SK-N-MC (cell line): ENCODE data around the gene OR2C1.

ENCODE experiments used
- DNase-seq: peaks from one replicate; pipeline ENCODE4 v3.0.0-alpha.2; 2011; ENCODE audit warnings: low read depth, low spot score
- H3K27ac ChIP-seq: fragments of 200-600 bp; sonication (generic); 2 replicates; pipeline ENCODE4 v1.5.1; 2016; ENCODE audit warnings: mixed run types
- H3K36me3 ChIP-seq: fragments of 200-600 bp; sonication (generic); 2 replicates; pipeline ENCODE4 v1.6.1; 2017; ENCODE audit warnings: antibody characterized with exemption, low read length, mixed read lengths; ENCODE audit not compliant: insufficient read depth
- H3K4me3 ChIP-seq: fragments of 200-600 bp; sonication (generic); 2 replicates; pipeline ENCODE4 v1.5.1; 2016
- H3K9ac ChIP-seq: fragments of 200-600 bp; sonication (generic); 2 replicates; pipeline ENCODE4 v1.8.0; 2017; ENCODE audit warnings: mixed run types, mixed read lengths; ENCODE audit not compliant: insufficient read length
- H3K9me3 ChIP-seq: fragments of 200-600 bp; sonication (generic); 2 replicates; pipeline ENCODE4 v1.6.1; 2017; ENCODE audit warnings: low read depth, mild to moderate bottlenecking, antibody characterized with exemption, low read length, moderate library complexity, mixed read lengths
- EZH2 ChIP-seq: fragments of 200-600 bp; sonication (generic); IDR thresholded peaks from one replicate; pipeline ENCODE4 v1.6.1; 2017; ENCODE audit warnings: antibody characterized with exemption
- FOXP2 ChIP-seq: optimal IDR thresholded peaks from 2 replicates; pipeline ENCODE3; 2011; ENCODE audit warnings: mild to moderate bottlenecking, moderate library complexity; ENCODE audit not compliant: insufficient read depth; ENCODE audit errors: extremely low read length, control extremely low read depth
- POLR2AphosphoS5 ChIP-seq: IDR thresholded peaks from 2 replicates; pipeline ENCODE4 v1.6.1; 2012; ENCODE audit warnings: mild to moderate bottlenecking, low read depth, low read length, borderline replicate concordance

Gene OR2C1

DNA sequence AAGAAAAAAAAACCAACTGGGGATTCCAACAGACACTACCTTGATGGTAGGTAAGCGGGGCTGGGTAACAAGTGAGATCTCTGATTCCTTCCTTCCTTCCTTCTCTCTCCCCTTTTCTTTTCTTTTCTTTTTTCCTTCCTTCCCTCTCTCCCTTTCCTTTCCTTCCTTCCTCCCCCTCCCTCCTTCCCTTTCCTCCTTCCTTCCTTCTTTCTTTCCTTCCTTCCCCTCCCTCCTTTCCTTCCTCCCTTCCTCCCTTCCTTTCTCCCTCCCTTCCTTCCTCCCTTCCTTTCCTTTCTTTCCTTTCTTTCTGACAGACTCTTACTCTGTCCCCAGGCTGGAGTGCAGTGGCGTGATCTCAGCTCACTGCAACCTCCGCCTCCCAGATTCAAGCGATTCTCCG is 20.0 kb downstream of the OR2C1 start:
- TF ChIP-seq EZH2: no peak
- TF ChIP-seq FOXP2: no peak
- no peak for TF ChIP-seq POLR2AphosphoS5
- no peak for DNase-seq
- no peak overlapping the region for H3K4me3 ChIP-seq
- no peak overlapping the region for H3K9ac ChIP-seq
- H3K27ac ChIP-seq: no peak overlapping the region
- H3K36me3 ChIP-seq: no peaks in the 10 kb centered on the region
- no peaks in the 10 kb centered on the region for H3K9me3 ChIP-seq

DNA sequence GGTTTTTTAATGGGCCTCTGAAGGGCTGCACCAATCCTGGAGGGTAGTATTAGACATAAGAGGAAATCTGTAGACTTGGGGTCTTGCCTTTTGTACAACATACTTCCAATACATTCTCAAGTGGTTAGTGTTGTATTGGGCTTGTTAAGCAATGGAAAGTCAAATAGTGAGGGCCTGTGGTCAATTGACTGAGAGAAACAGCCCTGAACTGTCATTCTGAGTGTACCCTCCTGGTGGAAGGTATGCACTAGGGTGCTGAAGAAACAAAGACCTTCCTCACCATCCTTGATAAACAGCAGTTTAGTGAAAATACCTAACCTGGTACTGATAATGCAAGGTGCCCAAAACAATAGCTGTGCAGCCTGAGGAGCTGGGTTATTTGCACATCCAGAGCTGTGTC is 22.2 kb downstream of the OR2C1 start:
- no peak for DNase-seq
- no peak for TF ChIP-seq EZH2
- TF ChIP-seq FOXP2: no peak
- no peak for TF ChIP-seq POLR2AphosphoS5
- H3K27ac ChIP-seq: no peak overlapping the region
- peaks cover 8% of the 10 kb centered on the region for H3K9me3 ChIP-seq
- no peak overlapping the region for H3K4me3 ChIP-seq
- peaks cover 9% of the 10 kb centered on the region for H3K36me3 ChIP-seq
- no peak overlapping the region for H3K9ac ChIP-seq

DNA sequence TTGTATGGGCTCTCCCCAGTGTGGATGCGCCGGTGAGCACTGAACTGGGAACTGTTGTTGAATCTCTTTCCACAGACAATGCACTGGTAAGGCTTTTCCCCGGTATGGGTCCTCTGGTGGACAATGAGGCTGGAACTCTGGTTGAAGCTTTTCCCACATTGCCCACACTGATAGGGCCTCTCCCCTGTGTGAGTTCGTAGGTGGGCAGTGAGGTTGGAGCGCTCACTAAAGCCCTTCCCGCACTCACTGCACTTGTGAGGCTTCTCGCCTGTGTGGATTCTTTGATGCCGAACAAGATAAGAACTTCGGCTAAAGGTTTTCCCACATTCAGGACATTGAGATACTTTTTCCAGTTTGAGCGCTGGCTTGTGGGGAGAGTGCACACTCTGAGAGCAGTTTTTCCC is 27.4 kb downstream of the OR2C1 start:
- DNase-seq: no peak
- Histone ChIP-seq H3K36me3 (peaks cover 46% of the 10 kb centered on the region), H3K4me3 (no peak overlapping the region), H3K27ac (no peak overlapping the region), H3K9ac (no peak overlapping the region), H3K9me3 (peaks cover 27% of the 10 kb centered on the region)
- TF ChIP-seq POLR2AphosphoS5 (no peak), FOXP2 (no peak), EZH2 (no peak)

DNA sequence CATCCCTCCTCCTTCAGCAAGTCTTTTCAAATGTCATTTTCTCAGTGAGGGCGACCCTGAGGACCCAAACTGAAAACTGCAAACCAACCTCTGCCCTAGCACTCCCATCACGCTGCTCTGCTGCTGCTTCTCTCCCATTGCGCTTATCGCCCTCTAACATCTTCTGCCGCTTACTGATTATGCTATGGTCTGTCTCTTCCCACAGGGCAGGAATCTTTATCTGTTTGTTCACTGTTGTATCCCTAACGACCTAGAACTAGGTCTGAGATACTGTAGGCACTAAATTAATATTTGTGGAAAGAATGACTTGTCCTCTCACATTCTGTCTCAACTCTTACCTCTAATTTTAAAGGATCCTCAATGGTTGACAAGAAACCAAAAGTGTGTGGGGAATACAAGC is 32.6 kb downstream of the OR2C1 start:
- Histone ChIP-seq H3K9ac (no peak overlapping the region), H3K9me3 (peaks cover 15% of the 10 kb centered on the region), H3K4me3 (no peak overlapping the region), H3K36me3 (peaks cover 83% of the 10 kb centered on the region), H3K27ac (no peak overlapping the region)
- DNase-seq: no peak
- TF ChIP-seq FOXP2: no peak
- no peak for TF ChIP-seq POLR2AphosphoS5
- TF ChIP-seq EZH2: no peak

DNA sequence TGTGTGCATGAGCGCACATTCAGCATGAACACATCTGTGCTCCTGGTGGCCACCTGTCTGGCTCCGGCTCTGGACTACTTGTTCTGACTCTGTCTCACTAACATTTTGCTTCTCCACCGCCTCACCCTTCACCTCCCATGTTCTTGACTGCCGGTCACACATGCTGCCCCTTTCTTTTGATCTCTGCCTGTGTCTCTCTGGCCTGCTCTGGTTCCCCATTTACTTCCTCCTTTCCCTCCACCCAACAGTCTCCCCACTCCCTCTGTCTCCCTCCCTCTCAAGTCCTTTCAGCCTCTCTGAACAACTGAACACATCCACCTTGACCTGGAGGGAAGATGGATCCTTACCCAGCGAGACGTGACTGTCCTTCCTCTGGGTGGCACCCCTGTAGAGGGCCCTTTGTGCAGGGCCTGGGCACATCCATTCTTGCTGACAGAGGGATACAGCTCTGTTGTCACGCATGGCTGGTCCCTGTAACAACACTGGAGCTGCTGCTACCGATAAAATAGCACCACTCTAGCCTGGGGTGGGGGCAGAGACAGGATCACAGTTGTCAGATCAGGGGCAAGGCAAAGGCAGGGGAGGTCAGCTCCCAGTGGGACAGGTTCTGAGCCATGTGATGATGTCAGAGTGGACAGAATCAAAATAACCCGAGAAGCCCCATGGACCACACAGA is 34.1 kb downstream of the OR2C1 start:
- no peak for DNase-seq
- Histone ChIP-seq H3K4me3 (no peak overlapping the region), H3K9me3 (peaks cover under 1% of the 10 kb centered on the region; the same call in 1 of the 2 replicates), H3K36me3 (peaks cover 83% of the 10 kb centered on the region), H3K27ac (no peak overlapping the region), H3K9ac (no peak overlapping the region)
- TF ChIP-seq EZH2 (no peak), POLR2AphosphoS5 (no peak), FOXP2 (no peak)

DNA sequence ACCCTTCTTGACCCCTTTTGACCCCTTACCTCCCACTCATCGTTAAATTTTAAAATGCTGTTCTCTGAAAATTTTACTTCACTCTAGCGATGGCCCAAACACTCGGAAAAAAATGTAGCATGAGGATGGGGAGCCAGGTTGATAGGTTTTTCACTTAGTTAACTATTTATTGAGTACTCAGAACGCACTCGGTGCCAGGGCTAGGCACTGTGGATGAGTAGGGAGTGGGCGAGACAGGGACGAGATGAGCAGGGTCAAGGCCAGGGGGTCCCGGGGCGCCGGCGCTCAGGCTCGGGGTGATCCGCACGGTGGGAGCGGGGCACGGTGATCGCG is 44.7 kb downstream of the OR2C1 start:
- peak overlapping the region; percentile 95 for H3K9ac ChIP-seq
- no peak for DNase-seq
- peak overlapping the region; percentile 96 for H3K4me3 ChIP-seq
- peaks cover 3% of the 10 kb centered on the region for H3K9me3 ChIP-seq
- H3K36me3 ChIP-seq: peaks cover 62% of the 10 kb centered on the region
- no peak overlapping the region for H3K27ac ChIP-seq
- TF ChIP-seq EZH2: no peak
- TF ChIP-seq POLR2AphosphoS5: no peak

DNA sequence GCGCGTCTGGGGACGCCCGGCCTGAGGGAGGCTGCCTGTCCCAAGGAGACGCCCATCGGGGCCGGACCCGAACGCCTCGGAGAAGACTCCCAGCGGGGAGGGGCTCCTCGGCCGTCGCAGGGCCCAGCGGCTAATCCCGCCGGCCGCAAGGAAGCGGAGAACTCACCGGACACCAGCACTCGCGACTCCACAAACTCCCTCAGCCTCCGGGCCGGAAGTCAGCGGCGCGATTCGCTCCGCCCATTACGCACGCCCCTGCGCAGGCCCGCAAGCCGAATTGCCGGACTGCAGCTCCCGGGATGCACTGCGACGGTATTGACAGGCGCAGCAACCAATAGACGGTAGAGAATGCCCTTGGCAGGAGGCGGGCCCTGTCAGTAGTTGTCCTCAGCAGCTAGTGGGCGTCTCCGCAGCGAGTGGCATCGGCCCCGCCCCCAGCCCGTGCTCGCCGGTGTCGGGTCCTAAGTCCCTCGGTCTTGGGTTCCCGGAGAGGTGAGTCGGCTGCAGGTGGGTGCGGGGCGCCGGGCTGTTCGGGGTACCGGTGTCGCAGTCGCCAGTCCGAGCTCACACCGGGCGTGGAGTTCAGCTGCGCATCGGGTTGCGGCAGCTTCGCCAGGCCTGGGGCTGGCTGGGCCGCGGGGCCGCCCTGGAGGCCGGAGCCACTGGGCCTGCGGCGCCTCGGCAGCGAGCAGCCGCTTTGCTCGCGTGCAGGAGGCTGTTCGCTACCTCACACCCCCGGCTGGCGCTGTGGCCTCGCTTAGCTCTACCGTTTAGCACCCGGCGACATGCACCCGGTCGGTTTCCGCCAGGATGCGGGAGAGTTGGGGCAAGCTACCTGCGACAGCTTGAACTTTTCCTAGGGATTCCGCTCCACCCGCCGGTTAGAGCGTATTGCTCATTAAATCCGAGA is 45.3 kb downstream of the OR2C1 start, which contains the start of the genes ZNF174 and ZSCAN32:
Gene ZNF174, plus strand, starts transcription at position 437 of the 910 bp plus-strand sequence. CDS start 790 bp downstream, outside the sequence.
Gene ZSCAN32, minus strand, starts transcription at position 226 of the 910 bp plus-strand sequence. CDS start 3,447 bp downstream, outside the sequence.
- peak within 1 kb of the TSS; percentile 95 for H3K9ac ChIP-seq
- H3K27ac ChIP-seq: no peak within 1 kb of the TSS; the same call in 1 of the 2 replicates
- H3K9me3 ChIP-seq: peaks cover 3% of the 10 kb centered on the region
- peak; percentile 13 for TF ChIP-seq FOXP2
- TF ChIP-seq EZH2: no peak
- peak; percentile 90 for TF ChIP-seq POLR2AphosphoS5
- DNase-seq: peak; percentile 96
- peak within 1 kb of the TSS; percentile 96 for H3K4me3 ChIP-seq
- peaks cover 62% of the 10 kb centered on the region for H3K36me3 ChIP-seq

DNA sequence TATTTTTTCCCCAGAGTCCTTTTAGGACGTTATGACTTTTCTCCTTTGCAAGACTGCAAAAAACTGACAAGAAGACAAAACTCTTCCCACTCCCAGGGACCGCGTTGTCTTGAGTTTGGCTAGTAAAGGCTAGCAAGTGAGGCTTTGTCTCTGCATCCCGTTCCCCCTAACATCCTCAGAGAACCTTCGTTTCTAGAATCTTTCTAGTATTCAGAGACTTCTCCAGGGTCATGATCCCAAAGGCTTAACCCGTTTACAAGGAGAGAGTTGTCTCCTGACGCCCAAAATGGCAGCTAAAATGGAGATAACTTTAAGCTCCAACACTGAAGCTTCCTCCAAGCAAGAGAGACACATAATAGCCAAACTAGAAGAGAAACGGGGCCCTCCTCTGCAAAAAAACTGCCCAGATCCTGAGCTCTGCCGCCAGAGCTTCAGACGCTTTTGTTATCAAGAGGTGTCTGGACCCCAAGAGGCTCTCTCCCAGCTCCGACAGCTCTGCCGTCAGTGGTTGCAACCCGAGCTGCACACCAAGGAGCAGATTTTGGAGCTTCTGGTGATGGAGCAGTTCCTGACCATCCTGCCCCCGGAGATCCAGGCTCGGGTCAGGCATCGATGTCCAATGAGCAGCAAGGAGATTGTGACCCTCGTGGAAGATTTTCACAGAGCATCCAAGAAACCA is 46.2 kb downstream of the OR2C1 start:
- peaks cover 62% of the 10 kb centered on the region for H3K36me3 ChIP-seq
- TF ChIP-seq POLR2AphosphoS5 (no peak), EZH2 (no peak), FOXP2 (no peak)

More for the DNA sequence above, 46.2 kb downstream of the OR2C1 start:
- Histone ChIP-seq H3K27ac (no peak overlapping the region; the same call in 1 of the 2 replicates), H3K4me3 (peak overlapping the region; percentile 96), H3K9ac (peak overlapping the region; percentile 79), H3K9me3 (peaks cover 7% of the 10 kb centered on the region)
- DNase-seq: no peak
